HG02981 (cell line): Measurements from ENCODE around the gene TGIF1.

Experiments used
- ATAC-seq: cut with Tn5 transposase; IDR thresholded peaks from one replicate; pipeline ENCODE4 v1.9.1; 2021; ENCODE audit warnings: mild to moderate bottlenecking, moderate library complexity; ENCODE audit not compliant: unreplicated experiment

TGIF1 gene

DNA sequence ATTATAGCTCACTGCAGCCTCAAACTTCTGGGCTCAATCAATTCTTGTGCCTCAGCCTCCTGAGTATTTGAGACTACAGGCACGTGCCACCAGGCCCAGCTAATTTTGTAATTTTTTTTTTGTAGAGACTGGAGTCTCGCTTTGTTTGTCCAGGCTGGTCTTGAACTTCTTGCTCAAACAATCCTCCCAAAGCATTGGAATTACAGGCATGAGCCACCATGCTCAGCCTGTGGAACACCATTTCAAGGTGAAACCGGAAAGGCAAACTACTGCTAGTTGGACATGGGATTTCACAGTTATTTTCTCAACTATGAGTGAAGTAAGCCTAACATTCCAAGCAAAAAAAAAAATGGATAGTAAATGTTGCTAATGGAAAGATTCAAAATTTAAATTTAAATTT, 20.9 kb upstream of the TGIF1 start:
- no peak for ATAC-seq

DNA sequence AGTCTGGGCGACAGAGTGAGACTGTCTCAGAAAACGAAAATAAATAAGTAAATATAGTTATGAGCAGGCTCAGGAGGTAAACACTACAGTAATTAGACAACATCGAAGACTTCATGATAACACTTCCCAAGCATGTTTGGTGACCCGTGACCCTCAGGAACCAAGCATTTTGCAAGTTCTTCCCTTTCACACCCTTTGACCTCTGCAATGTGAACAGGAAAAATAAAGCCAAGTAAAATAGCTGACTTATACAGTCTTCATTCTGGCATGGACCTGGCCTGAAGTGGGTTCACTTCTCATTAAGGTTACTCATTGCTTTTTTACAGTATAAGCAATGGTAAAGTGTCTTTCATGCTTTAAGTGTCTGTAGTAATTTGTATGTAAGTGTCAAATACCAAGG, 15.3 kb upstream of the TGIF1 start:
- ATAC-seq, result no peak

DNA sequence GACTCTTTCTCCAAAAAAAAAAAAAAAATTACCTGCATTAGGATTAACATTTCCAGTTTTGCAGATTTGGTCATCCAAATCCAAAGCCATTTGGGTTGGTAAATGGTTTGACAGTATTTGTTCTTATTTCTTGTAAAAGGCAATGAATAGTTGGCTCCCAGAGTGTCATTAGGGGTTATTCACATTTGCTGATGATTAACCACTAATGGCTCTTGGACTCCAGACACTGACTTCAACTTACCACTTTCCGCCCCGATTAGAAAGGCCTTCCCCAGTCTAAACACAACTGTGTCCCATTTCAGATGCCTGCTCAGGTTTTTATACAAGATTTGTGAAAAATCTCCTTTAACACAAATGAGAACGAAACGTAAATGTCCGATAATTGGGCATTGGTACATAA, 9.6 kb upstream of the TGIF1 start:
- ATAC-seq, result no peak

DNA sequence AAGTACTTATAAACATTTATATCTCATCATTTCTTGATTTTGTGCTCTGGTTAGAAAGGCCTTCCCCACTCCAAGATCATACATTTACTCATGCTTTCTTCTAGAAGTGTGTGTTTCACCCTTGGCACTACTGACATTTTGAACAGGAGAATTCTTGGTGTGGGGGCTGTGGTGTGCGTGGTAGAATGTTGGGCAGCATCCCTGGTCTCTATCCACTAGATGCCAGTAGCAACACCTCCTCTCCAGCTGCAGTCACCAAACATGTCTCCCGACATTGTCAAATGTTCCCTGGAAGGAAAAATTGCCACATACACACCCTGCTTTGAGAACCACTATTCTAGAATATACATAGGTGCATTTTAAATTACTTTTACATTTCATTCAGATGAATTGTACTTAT, 8.7 kb upstream of the TGIF1 start:
- ATAC-seq, result no peak

DNA sequence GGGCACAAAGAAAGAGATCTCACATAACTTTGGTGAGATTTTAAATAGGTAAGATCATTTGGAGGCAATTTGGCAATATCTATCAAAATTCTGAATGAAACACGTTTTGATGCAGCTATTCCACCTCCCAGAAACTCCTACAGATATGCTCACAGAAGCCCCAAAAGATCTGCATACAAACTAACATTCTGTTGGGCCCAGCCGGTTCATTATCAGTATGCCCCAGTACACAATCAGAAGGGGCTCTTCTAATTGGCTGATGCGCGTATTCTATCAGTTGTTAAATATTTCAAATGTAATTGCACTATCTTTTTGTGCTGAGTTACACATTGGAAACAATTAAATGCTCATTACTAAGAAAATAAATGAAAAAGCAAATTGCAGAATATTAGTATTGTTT, 7.1 kb upstream of the TGIF1 start:
- no peak for ATAC-seq

DNA sequence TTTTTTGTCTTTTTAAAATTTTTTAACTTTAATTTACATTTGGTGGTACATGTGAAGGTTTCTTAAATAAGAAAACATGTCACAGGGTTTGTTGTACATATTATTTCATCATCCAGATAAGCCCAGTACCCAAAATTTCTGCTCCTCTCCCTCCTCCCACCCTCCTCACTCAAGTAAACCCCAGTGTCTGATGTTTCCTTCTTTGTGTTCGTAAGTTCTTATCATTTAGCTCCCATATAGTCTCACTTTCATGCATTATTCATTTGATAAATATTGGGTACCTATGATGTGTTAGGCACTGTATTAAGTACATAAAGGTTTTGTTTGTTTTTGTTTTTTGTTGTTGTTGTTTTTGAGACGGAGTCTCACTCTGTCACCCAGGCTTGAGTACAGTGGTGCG, 5.7 kb upstream of the TGIF1 start:
- ATAC-seq, result no peak

DNA sequence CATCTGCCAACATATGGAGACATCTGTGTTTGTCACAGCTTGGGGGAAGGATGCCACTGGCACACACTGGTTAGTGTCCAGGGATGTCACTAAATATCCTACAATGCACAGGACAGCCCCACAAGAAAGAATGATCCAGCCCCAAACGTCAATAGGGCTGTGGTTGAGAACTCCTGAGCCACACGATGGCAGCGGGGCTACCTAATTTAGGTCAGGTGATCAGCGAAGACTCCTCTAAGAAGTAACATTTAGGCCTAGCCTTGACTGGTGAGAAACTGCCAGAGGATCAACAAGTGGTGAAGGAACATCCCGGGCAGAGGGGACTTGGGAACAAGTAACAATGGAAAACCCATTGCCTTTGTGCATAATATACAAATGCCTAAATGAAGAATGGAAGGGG, 5.0 kb upstream of the TGIF1 start:
- no peak for ATAC-seq

DNA sequence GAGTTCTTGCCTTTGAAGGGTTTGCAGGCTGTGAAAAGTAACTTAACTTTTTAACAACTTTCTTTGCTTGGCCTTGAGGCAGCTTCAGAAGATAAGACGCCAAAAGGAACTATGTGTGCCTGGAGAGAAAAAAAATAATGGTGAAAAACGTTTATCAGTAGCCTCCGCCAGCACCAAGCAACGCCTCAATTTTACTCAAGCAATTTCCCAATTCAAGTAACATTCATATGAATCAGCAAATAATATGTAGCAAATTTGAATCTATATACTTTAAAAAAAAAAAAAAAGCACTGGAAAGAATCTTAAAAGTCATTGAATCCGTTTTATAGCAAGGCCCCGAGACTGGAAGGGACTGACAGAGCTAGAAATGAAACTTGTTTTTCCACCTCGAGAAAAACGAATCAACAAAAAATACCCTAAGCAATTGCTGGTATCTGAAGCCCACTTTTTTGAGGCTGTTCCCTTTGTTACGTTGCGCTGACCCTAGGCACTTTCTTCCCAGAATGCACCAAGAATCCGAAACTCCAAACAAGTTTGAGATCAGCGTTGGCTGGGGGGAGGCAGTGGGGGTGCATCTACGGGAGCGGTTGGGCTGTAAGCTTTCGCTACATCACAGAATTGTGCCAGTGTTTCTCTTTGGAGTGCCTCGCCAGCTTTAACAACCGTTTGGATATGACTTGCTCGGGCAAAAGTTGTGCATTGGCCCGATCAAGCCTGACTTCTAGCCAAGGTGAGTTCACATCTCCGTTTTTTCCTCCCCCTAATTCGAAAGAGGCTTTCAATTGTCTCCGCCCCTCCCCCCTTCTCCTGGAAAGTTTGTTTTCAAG, 2.7 kb upstream of the TGIF1 start:
- no peak for ATAC-seq

DNA sequence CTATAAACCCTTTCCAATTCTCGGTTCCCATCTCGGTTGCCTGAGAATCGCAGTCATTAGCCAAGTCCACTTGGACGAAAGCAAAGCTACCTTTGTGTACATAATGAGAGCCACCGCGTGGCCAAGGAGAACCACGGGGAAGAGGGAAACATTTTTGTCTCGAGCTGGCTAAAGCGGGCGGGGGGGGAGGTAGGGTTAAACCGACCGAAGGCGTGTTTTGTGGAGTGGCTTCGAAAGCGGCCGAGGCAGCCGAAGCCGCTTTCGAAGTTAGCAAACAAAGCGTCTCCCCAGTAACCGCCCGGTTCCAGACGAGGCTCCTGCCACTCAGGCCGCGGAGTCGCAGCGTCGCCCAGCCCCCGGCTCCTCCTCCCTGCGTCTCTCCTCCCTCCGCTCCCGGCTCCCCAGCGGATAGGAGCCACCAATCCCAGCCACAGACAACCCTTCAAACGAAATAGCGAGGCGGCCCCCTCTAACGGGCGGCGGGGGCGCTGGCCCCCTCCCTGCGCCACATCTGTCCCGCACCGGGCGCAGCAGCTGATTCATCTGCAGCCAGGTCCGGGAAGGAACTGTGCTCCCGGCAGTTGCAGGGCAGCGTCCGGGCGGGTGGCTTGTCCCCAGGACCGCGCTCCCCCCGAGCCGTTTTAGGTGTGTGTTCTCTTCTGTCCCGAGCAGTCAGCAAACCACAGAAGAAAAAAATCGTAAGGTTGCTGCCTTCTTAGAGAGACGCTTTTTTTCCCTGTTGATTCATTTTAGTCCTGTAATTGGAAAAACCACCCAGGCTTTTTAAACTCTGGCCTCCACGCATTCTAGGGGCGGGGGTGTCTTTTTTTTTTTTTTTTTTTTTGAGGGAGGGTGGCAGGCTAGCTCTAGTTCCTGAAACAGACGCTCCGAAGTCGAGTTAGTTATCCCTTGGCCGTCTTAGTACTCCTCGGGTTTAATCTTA, 1.8 kb upstream of the TGIF1 start:
- ATAC-seq, result peak; percentile 60

DNA sequence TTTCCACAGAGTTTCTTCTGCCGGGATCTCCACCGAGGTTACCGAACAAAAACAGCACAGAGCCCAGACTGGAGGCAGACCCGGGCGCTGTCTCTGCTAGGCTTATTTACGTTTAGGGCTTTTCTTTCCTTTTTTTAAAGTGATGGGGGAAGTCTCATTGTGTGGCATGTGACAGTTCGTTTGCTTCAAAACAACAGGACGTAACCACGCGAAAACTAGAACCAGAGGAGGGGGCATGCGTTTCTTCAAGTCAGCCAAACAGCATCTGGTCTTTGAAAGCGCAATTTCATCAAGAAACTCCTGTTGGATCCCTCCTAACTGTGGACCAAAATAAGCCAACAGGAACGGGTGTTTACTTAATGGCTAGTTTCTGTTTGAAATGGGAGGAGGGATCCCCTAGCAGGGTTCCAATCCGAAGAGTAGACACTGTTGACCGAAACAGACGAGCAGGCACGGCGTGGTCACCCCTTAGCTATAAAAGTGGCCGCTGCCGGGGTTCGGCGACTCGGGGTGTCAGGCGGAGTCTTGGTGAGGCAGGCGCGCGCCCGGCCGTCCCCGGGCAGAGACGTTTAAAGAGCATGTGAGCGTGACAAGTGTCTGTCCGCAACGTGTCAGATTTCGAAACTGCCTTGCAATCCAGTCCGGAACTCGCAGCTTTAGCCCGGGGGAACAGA, 997 bp upstream of the TGIF1 start:
- ATAC-seq, result peak; percentile 43

DNA sequence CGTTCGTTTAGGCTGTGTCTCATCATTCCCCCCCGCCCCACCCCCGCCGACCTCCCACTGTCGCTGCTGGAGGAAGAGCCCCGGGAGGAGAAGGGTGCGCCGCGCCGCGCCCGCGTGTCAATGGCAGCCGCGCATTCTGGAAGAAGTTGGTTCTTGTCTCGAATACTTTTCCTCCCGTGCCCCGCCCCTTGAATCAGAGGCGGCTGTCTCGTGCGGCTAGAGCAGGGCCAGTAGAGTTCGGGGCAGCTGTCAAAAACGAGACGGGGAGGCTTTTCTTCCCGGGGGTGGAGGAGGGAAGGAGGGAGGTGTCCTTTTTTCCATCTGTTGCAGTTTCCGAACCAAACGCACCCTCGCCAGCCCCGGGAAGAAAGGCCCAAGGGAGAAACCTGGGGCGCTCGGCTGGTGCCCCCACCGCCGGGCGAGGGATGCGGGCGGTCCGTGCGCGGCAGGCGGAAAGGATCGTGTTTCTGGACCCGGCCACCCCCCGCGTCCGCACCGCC, 410 bp upstream of the TGIF1 start:
- ATAC-seq, result peak; percentile 3

DNA sequence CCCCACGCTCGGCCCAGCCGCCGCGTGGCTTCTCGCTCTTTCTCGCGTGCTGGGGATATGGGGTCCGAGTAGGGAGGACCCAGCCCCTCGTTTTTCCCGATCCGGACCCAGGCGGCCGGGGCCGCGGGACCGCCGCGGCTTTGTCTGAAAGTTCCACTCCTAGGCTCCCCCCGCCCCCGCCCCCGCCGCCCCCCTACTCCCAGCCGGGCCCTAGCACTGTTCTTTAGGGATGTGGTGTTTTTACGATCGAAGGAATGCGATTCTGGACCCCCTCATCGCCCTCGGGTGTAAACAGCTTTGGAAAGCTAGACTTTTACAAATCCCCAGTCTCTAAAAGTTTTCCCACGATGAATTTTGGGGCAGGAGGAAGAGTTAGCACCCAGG, 819 bp downstream of the TGIF1 start:
- no peak for ATAC-seq

DNA sequence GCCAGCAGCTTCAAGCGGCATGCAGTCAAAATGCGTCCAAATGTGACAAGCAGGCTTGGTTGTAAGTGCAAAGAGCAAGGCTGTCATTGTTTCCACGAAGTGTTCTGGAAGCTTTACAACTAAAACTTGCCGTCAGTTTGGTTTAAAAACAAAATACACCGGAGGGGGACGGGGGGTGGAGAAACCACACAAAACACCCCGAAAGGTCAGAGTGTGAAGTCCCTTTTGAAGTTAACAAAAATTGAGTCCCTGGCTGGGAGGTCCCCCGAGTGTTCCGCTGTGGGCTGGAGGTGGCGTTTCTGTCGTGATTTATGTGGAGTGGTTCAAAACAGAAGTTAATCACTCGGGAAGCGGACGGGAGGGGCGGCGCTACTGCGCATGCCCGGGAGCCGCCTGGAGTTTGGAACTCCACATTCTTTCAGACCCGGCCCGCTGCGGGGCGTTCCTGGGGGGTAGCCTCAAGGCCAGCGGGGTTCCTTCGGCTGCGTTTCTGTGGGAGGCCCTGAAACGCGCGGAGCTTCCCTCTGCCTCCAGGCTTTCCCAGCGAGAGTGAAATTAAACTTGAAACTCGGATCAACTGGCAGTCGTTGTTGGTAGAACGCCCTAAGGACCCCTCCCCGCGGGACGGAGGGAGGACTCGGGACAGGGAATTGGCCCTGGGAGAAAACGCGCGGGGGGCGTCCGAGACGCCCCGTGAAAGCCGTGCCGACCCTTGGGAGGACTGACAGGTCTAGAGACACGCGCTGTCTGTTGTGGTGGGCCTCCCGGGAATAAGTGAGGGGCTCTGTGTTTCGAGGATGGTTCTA, 1.4 kb downstream of the TGIF1 start:
- ATAC-seq, result no peak

DNA sequence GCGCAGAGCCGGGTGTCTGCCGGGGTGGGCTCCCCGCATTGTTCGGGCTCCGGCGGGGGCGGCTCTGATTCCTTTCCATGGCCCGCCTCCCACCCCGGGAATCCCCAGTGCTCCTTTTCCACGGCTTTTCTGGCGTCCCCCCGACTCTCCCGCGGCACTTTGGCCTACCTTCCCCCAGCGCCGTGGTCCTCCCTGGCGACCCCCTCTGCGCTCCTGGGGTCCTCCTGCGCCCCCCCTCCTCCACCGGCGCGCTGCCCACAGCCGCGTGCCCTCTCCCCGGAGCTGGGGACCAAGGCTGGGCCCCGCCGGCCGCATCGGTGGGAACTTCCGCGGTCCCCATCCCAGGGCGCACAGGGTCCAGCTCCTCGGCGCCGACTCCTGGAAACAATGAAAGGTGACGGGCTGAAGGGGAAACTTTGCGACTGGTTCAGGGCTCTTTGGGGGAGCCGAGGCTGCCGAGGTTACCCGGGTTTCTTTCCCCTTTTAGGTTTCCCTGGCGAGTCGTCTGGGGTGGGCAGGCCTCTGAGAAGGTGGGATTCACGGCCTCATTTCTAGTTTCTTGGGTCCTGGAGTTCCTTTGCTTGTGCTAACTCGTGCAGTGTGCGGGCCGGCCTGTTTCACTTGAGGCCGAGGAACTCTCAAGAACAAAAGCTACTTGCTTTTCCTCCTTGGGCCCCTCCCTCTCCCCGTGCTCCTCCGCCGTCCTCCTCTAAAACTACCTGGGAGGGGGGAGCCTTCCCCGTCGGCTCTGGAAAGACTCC, 2.2 kb downstream of the TGIF1 start:
- ATAC-seq, result no peak

DNA sequence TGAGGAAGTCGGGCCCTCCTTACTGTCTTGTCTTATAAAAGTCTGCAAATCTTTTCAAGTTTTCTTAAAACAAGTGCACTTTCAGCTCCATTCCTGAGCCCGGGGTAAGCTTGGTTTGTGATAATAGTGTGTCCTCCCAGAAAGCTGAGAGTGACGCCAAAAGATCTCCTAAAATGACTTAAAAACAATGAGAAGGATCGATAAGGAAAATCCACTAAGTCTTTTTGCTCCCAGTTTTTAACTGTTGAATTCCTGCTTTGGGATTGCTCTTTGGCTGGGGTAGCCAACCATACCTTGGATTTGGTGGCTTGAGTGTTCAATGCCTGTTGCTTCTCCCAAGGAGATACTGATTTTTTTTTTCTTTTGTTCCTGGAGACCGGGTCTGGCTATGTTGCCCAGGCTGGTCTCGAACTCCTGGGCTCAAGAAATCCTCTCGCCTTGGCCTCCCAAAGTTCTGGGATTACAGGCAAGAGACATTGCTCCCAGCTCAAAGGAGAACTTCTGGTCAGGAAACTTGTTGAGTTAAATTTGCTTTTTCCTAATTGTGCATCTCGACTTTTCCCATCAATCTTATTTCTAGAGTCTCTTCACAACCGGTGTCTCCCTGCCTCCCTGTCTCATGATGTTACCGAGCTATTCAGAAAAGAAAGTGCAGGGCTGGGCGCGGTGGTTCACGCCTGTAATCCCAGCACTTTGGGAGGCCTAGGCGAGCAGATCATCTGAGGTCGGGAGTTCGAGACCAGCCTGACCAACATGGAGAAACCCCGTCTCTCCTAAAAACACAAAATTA, 3.0 kb downstream of the TGIF1 start:
- ATAC-seq, result no peak

DNA sequence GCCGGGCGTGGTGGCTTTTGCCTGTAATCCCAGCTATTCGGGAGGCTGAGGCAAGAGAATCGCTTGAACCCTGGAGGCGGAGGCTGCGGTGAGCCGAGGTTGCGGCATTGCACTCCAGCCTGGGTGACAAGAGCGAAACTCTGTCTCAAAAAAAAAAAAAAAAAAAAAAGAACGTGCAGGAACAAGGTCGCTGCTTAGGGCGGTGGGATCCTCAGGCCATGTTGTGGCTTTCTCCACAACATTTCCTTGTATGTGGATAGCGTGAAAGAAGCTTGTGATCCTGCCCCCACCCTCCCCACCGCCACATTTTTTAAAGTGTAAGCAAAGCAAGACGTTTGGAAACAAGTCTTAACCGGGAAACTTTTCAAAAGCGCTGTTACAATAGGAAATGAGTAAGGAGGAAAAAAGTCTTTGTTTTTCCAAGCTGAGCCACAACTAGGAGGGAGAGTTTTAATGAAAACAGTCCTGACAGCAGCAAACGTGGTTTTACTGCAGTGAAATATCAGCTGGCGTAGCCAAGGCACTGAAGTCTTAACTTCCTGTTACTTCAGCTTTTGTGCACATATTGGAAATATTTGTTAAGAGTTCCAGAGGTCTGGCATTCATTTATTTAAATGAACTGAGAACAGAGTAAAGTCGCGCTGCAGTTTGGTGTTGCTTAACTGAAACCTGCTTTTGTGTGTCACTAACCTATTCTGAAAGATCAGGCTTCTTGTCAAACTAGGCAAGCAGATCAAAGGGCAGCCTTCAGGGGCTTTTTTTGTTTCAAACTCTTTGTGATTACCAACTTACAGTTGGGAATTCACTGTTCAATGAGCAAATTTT, 3.8 kb downstream of the TGIF1 start:
- peak; percentile 25 for ATAC-seq

DNA sequence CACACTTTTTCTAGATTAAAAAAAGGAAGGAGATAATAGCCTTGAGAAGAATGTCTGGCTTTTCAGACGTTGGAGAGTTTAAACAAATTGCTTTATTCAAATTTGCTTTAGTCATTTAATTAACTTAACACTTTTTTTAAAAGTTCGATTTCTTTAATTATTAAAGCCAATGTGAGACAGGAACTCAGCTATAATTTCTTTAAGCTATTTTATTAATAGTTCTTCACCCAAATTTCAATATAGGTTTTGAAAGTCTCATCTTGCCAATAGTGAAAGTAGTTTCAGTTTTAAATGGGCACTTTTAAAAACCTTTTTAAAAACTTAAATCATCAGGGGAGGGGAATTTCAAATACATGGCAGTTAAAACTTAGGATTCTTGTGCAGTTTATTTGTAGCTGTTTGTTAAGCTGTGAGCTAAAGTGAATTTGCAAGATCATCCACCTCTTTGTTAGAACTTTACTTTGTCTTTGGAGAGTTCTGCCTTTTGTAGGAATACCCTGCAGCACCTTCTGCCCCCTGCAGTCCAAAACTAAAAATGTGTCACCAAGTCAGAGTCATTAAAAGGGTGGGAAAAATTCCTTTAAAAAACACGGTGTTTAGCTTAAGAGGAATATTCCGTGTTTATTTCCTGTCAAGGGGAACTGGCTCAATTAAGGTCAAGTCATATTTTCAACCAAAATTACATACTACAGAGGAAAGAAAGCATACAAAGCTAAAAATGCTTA, 4.6 kb downstream of the TGIF1 start:
- no peak for ATAC-seq
